Breast epithelium (tissue), 4 donors: ENCODE data around the gene CPXM1. TPM values are rescaled to one million over a fixed set of nuclear protein-coding genes. Genes with fewer than 3 reads are reported as not detected.

Experiments used
- DNase-seq, 2 donors: peaks; one replicate each; pipeline ENCODE4 v3.0.0-alpha.2; 2019; ENCODE audit warnings: low spot score in 2 of 2
- H3K27ac ChIP-seq, 2 donors: fragments of 200-600 bp; sonication (generic) in 1 of 2; one replicate each; pipeline ENCODE4 v1.5.1; 2016 to 2019; ENCODE audit warnings: mild to moderate bottlenecking in 1 of 2
- H3K27me3 ChIP-seq, 2 donors: fragments of 200-600 bp; sonication (generic) in 1 of 2; one replicate each; pipeline versions ENCODE4 v1.5.1 to v1.6.0; 2017 to 2019; ENCODE audit warnings: control low read depth in 1 of 2, mild to moderate bottlenecking in 1 of 2
- H3K36me3 ChIP-seq: fragments of 200-600 bp; one replicate; pipeline ENCODE4 v1.5.1; 2019
- H3K4me1 ChIP-seq, 2 donors: fragments of 200-600 bp; sonication (generic); one replicate each; pipeline ENCODE4 v1.5.1; 2016 to 2019; ENCODE audit warnings: control low read depth in 1 of 2
- H3K4me3 ChIP-seq, 3 donors: fragments of 200-600 bp; sonication (generic); 1 replicate in 2 of 3; 2 replicates in 1 of 3; pipeline ENCODE4 v1.5.1; 2016 to 2019; ENCODE audit warnings: mild to moderate bottlenecking in 3 of 3, moderate library complexity in 2 of 3
- H3K9me3 ChIP-seq, 2 donors: fragments of 200-600 bp; sonication (generic) in 1 of 2; one replicate each; pipeline ENCODE4 v1.5.1; 2016 to 2019; ENCODE audit warnings: control low read depth in 1 of 2
- CTCF ChIP-seq, 3 donors: fragments of 450-650 bp; IDR thresholded peaks; one replicate each; pipeline ENCODE4 v1.5.1; 2016 to 2017; ENCODE audit warnings: antibody characterized with exemption in 3 of 3, mild to moderate bottlenecking in 3 of 3, moderate library complexity in 3 of 3
- POLR2A ChIP-seq: fragments of 450-650 bp; IDR thresholded peaks from one replicate; pipeline ENCODE4 v1.6.1; 2016; ENCODE audit warnings: antibody characterized with exemption, mild to moderate bottlenecking, moderate library complexity
- POLR2AphosphoS5 ChIP-seq, 3 donors: sonication (generic); formaldehyde crosslinking; IDR thresholded peaks; one replicate each; pipeline ENCODE4 v1.6.1; 2017; ENCODE audit warnings: antibody characterized with exemption in 3 of 3
- intact Hi-C: fragments of 100-400 bp; cut with DNase I; formaldehyde crosslinking; loops from one replicate; pipeline ENCODE4 v1.15.1; 2023; ENCODE audit warnings: low total_unique reads
- total RNA-seq, 3 donors: library from RNA; depleted of rRNA; stranded (reverse); fragments of >200 nt; gene quantifications; one replicate each; pipeline ENCODE4 v1.1.0, GENCODE V29; 2016

CPXM1 gene
- total RNA-seq, 3 donors from 2014 or later: 23.1 to 45.4 (median 28.5) TPM

- H3K27me3 ChIP-seq: peaks cover 0 to 3% of the 10 kb centered on the region in 2 donors
- DNase-seq: no peak
- no peaks in the 10 kb centered on the region for H3K4me1 ChIP-seq
- intact Hi-C loops: no loop called here
- H3K9me3 ChIP-seq: no peaks in the 10 kb centered on the region
- H3K27ac ChIP-seq: no peak overlapping the region
- H3K36me3 ChIP-seq: no peaks in the 10 kb centered on the region
- no peak for TF ChIP-seq POLR2A
- no peak for TF ChIP-seq POLR2AphosphoS5 (IDR thresholded peaks at IDR 0.05)
- TF ChIP-seq CTCF (IDR thresholded peaks at IDR 0.05): no peak
- no peak overlapping the region for H3K4me3 ChIP-seq
These were observed 40.0 kb downstream of the CPXM1 start for GRCh38 chr20:2760297-2760951.

- intact Hi-C loops: no loop called here
- H3K27ac ChIP-seq: no peak overlapping the region
- H3K36me3 ChIP-seq: no peaks in the 10 kb centered on the region
- no peaks in the 10 kb centered on the region for H3K4me1 ChIP-seq
- no peak overlapping the region for H3K4me3 ChIP-seq
- TF ChIP-seq POLR2A (no peak), CTCF (IDR thresholded peaks at IDR 0.05) (no peak), POLR2AphosphoS5 (IDR thresholded peaks at IDR 0.05) (no peak)
- H3K9me3 ChIP-seq: no peaks in the 10 kb centered on the region
- peaks cover 0 to 3% of the 10 kb centered on the region in 2 donors for H3K27me3 ChIP-seq
- DNase-seq: no peak
These were observed 40.7 kb downstream of the CPXM1 start for GRCh38 chr20:2759603-2760296.

GRCh38 chr20:2759143-2759542, 41.3 kb downstream of the CPXM1 start:
- DNase-seq: no peak
- TF ChIP-seq POLR2AphosphoS5 (IDR thresholded peaks at IDR 0.05): no peak
- no peak for TF ChIP-seq POLR2A
- TF ChIP-seq CTCF (IDR thresholded peaks at IDR 0.05): no peak
- Histone ChIP-seq H3K4me1 (no peaks in the 10 kb centered on the region), H3K36me3 (no peaks in the 10 kb centered on the region), H3K9me3 (no peaks in the 10 kb centered on the region), H3K27me3 (peaks cover 0 to 3% of the 10 kb centered on the region in 2 donors), H3K4me3 (no peak overlapping the region), H3K27ac (no peak overlapping the region)
- intact Hi-C loops: no loop called here

- Histone ChIP-seq H3K27ac (no peak overlapping the region), H3K36me3 (no peaks in the 10 kb centered on the region), H3K4me1 (no peaks in the 10 kb centered on the region), H3K9me3 (no peaks in the 10 kb centered on the region), H3K4me3 (no peak overlapping the region), H3K27me3 (peaks cover 0 to 3% of the 10 kb centered on the region in 2 donors)
- DNase-seq: no peak
- intact Hi-C loops: no loop called here
- no peak for TF ChIP-seq POLR2AphosphoS5 (IDR thresholded peaks at IDR 0.05)
These were observed 42.5 kb downstream of the CPXM1 start for GRCh38 chr20:2757969-2758368.

GRCh38 chr20:2757001-2757400, 43.4 kb downstream of the CPXM1 start:
- no peak overlapping the region for H3K27ac ChIP-seq

More at GRCh38 chr20:2757001-2757400, 43.4 kb downstream of the CPXM1 start:
- Histone ChIP-seq H3K36me3 (no peaks in the 10 kb centered on the region), H3K4me1 (no peaks in the 10 kb centered on the region), H3K9me3 (no peaks in the 10 kb centered on the region), H3K27me3 (peaks cover 0 to 3% of the 10 kb centered on the region in 2 donors), H3K4me3 (no peak overlapping the region)
- intact Hi-C loops: no loop called here
- no peak for TF ChIP-seq POLR2AphosphoS5 (IDR thresholded peaks at IDR 0.05)
- no peak for TF ChIP-seq CTCF (IDR thresholded peaks at IDR 0.05)
- TF ChIP-seq POLR2A: no peak
- DNase-seq: peak in 1 of 2 donors; percentile 7
